Activated T-cell treated with anti-CD3 and anti-CD28 coated beads for 1 hour (primary cell): ENCODE results near the gene PCDHGB5.
A peak's percentile ranks its signal among the peaks of the same experiment; 100 is the strongest.
"Not testable (repeated sequence)": the region's sequence is repeated elsewhere in the genome, so short reads cannot be mapped to it uniquely, and the experiment has no call there.

Source experiments
- DNase-seq: peaks from one replicate; pipeline ENCODE4 v3.0.0-alpha.2; 2020; ENCODE audit warnings: low read depth

Gene PCDHGB5

DNA sequence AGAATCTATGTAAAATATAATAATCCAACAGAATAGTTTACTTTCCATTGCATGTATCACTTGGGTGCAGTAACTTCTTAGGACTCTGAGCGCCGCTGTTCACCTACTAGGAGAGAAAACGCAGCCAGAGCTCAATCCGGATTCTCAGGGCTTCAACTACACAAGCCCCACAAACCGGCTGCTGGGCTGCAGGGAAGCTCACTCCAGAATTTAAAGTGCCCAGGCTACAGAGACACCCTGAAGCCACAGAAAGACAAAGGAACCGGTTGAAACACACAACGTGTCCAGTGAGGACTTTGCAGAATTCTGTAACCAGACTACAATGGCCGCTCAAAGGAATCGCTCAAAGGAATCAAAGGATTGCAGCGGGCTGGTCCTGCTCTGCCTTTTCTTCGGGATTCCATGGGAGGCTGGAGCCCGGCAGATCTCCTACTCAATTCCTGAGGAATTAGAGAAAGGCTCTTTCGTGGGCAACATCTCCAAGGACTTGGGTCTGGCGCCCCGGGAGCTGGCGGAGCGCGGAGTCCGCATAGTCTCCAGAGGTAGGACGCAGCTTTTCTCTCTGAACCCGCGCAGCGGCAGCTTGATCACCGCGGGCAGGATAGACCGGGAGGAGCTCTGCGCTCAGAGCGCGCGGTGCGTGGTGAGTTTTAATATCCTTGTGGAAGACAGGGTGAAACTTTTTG is 15.2 kb downstream of the PCDHGB5 start, which contains the start of gene PCDHGA10:
PCDHGA10 (plus strand) TSS at position 134 of the 686 bp plus-strand sequence; CDS start at position 323, 189 bp downstream.
- DNase-seq: peak; percentile 38

DNA sequence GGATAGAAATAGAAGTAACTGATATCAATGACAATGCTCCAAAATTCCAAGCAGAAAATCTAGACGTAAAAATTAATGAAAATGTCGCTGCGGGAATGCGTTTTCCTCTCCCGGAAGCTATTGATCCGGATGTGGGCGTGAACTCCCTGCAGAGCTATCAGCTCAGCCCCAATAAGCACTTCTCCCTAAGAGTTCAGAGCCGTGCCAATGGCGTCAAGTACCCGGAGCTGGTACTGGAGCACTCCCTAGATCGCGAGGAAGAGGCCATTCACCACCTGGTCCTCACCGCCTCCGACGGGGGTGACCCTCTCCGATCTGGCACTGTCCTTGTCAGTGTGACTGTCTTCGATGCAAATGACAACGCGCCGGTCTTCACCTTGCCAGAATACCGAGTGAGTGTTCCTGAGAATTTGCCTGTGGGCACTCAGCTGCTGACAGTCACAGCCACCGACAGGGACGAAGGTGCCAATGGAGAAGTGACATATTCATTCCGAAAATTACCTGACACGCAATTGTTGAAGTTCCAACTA is 15.9 kb downstream of the PCDHGB5 start:
- no peak for DNase-seq

GRCh38 chr5:141414548-141415274 is 17.0 kb downstream of the PCDHGB5 start:
- DNase-seq: not testable (repeated sequence)

DNA sequence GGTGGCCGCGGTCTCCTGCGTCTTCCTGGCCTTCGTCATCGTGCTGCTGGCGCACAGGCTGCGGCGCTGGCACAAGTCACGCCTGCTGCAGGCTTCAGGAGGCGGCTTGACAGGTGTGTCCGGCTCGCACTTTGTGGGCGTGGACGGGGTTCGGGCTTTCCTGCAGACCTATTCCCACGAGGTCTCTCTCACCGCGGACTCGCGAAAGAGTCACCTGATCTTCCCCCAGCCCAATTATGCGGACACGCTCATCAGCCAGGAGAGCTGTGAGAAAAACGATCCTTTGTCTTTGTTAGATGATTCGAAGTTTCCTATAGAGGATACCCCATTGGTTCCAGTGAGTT is 17.5 kb downstream of the PCDHGB5 start:
- not testable (repeated sequence) for DNase-seq

- DNase-seq: peak; percentile 19
These were observed 19.9 kb downstream of the PCDHGB5 start, which contains the start of gene PCDHGB7 for GRCh38 chr5:141417494-141418172. Gene PCDHGB7, plus strand, starts transcription at chr5:141417677. Its CDS starts 183 bp downstream, at chr5:141417860.

DNA sequence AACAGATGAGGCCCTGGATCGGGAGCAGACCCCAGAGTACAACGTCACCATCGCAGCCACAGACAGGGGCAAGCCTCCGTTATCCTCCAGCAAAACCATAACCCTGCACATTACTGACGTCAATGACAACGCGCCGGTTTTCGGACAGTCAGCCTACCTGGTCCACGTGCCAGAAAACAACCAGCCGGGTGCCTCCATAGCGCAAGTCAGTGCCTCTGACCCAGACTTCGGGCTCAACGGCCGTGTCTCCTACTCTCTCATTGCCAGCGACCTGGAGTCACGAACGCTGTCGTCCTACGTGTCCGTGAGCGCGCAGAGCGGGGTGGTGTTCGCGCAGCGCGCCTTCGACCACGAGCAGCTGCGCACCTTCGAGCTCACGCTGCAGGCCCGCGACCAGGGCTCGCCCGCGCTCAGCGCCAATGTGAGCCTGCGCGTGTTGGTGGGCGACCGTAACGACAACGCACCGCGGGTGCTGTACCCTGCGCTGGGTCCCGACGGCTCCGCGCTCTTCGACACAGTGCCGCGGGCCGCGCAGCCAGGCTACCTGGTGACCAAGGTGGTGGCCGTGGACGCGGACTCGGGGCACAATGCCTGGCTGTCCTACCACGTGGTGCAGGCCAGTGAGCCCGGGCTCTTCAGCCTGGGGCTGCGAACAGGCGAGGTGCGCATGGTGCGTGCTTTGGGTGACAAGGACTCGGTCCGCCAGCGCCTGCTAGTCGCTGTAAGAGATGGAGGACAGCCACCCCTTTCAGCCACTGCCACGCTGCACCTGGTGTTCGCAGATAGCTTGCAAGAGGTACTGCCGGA is 21.5 kb downstream of the PCDHGB5 start:
- DNase-seq: no peak

GRCh38 chr5:141420855-141421488 is 23.2 kb downstream of the PCDHGB5 start, which contains the start of gene PCDHGA11:
Gene PCDHGA11, plus strand, starts transcription at chr5:141421051. Its CDS starts 177 bp downstream, at chr5:141421228.
- peak; percentile 22 for DNase-seq

DNA sequence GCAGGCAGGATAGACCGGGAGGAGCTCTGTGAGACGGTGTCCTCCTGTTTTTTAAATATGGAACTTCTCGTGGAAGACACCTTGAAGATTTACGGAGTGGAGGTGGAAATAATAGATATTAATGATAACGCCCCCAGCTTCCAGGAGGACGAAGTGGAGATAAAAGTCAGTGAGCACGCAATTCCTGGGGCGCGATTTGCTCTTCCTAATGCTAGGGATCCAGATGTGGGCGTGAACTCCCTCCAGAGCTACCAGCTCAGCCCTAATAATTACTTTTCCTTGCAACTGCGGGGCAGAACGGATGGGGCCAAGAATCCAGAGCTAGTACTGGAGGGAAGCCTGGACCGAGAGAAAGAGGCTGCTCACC is 23.7 kb downstream of the PCDHGB5 start:
- no peak for DNase-seq

DNA sequence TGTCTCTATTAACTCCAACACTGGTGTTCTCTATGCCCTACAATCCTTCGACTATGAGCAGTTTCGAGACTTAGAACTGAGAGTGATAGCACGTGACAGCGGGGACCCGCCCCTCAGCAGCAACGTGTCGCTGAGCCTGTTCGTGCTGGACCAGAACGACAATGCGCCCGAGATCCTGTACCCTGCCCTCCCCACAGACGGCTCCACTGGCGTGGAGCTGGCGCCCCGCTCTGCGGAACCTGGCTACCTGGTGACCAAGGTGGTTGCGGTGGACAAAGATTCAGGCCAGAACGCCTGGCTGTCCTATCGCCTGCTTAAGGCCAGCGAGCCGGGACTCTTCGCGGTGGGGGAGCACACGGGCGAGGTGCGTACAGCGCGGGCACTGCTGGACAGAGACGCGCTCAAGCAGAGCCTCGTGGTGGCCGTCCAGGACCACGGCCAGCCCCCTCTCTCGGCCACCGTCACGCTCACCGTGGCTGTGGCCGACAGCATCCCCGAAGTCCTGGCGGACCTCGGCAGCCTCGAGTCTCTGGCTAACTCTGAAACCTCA is 25.1 kb downstream of the PCDHGB5 start:
- no peak for DNase-seq

DNA sequence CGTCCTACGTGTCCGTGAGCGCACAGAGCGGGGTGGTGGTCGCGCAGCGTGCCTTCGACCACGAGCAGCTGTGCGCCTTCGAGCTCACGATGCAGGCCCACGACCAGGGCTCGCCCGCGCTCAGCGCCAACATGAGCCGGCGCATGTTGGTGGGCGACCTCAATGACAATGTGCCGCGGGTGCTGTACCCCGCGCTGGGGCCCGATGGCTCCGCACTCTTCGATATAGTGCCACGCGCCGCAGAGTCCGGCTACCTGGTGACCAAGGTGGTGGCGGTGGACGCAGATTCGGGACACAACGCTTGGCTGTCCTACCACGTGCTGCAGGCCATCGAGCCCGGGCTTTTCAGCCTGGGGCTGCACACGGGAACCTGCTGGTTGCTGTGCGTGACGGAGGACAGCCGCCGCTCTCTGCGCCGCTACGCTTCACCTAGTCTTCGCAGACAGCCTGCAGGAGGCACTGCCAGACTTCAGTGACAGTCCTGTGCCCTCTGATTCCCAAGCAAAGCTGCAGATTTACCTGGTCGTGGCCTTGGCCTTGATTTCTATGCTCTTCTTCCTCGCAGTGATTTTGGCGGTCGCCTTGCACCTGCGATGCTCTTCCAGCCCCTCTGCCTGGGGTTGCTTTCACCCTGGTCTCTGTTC is 30.2 kb downstream of the PCDHGB5 start:
- no peak for DNase-seq

DNA sequence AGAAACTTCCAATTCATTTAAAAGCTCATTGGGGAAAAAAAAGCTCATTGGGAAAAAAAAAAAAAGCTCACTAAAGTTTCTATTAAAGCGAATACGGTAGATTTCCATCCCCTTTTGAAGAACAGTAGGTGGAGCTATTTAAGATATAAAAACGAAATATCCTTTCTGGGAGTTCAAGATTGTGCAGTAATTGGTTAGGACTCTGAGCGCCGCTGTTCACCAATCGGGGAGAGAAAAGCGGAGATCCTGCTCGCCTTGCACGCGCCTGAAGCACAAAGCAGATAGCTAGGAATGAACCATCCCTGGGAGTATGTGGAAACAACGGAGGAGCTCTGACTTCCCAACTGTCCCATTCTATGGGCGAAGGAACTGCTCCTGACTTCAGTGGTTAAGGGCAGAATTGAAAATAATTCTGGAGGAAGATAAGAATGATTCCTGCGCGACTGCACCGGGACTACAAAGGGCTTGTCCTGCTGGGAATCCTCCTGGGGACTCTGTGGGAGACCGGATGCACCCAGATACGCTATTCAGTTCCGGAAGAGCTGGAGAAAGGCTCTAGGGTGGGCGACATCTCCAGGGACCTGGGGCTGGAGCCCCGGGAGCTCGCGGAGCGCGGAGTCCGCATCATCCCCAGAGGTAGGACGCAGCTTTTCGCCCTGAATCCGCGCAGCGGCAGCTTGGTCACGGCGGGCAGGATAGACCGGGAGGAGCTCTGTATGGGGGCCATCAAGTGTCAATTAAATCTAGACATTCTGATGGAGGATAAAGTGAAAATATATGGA is 32.8 kb downstream of the PCDHGB5 start, which contains the start of gene PCDHGA12:
PCDHGA12 (plus strand) TSS at position 176 of the 782 bp plus-strand sequence; CDS start at position 429, 253 bp downstream.
- no peak for DNase-seq

DNA sequence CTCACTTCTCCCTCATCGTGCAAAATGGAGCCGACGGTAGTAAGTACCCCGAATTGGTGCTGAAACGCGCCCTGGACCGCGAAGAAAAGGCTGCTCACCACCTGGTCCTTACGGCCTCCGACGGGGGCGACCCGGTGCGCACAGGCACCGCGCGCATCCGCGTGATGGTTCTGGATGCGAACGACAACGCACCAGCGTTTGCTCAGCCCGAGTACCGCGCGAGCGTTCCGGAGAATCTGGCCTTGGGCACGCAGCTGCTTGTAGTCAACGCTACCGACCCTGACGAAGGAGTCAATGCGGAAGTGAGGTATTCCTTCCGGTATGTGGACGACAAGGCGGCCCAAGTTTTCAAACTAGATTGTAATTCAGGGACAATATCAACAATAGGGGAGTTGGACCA is 33.5 kb downstream of the PCDHGB5 start:
- DNase-seq: no peak

DNA sequence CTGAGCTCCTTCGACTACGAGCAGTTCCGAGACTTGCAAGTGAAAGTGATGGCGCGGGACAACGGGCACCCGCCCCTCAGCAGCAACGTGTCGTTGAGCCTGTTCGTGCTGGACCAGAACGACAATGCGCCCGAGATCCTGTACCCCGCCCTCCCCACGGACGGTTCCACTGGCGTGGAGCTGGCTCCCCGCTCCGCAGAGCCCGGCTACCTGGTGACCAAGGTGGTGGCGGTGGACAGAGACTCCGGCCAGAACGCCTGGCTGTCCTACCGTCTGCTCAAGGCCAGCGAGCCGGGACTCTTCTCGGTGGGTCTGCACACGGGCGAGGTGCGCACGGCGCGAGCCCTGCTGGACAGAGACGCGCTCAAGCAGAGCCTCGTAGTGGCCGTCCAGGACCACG is 34.6 kb downstream of the PCDHGB5 start:
- DNase-seq: not testable (repeated sequence)

DNA sequence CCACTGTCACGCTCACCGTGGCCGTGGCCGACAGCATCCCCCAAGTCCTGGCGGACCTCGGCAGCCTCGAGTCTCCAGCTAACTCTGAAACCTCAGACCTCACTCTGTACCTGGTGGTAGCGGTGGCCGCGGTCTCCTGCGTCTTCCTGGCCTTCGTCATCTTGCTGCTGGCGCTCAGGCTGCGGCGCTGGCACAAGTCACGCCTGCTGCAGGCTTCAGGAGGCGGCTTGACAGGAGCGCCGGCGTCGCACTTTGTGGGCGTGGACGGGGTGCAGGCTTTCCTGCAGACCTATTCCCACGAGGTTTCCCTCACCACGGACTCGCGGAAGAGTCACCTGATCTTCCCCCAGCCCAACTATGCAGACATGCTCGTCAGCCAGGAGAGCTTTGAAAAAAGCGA is 35.0 kb downstream of the PCDHGB5 start:
- DNase-seq: not testable (repeated sequence)

GRCh38 chr5:141434006-141434405 is 36.3 kb downstream of the PCDHGB5 start:
- no peak for DNase-seq

DNA sequence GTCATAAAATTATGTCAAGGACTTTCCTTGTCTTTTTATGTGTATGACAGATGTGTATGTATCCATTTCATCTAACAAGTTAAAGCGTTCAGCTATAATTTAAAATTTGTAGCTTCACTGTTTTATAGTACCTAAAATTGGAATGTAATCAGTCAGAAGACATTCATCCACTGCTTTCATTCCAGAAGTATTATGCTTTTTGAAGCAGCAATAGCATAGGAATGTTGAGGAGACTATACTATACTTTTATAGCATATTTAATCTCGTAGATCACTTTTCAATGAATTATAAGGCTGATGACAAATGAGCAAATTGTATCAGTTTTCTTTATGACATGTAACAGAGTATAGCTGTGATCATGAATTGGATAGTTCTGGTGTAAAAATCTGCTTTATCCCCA is 39.5 kb downstream of the PCDHGB5 start:
- DNase-seq: no peak

DNA sequence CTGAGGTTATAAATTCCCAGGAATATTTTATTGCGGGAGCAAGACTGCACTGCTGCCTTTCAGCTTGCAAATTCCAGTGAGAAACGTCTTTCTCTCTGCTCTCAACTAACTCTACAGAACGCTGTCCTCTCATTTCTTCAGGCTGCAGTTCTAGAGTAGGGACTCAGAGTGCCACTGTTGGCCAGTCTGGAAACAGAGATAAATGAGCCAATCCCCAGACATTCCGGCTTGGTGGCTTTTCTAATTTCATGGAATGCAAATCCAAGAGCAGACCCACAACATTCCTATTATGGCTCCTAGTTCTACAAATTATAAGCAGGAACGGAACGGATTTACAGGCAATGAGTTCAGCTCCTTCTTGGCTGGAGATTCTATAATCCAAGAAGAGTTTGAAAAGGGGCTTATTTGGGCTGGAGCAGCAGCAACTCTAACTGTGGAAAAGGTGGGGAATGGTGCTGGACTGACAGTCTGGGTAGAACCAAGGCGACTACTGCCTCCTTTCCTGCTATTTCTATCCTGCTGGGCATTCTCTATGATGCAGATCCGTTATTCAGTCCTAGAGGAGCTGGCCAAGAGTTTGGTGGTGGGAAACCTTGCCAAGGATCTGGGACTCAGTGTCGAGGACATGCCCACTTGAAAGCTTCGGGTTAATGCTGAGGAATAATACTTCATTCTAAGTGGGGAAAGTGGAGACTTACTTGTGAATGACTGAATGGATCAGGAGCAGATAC is 41.8 kb downstream of the PCDHGB5 start:
- no peak for DNase-seq

DNA sequence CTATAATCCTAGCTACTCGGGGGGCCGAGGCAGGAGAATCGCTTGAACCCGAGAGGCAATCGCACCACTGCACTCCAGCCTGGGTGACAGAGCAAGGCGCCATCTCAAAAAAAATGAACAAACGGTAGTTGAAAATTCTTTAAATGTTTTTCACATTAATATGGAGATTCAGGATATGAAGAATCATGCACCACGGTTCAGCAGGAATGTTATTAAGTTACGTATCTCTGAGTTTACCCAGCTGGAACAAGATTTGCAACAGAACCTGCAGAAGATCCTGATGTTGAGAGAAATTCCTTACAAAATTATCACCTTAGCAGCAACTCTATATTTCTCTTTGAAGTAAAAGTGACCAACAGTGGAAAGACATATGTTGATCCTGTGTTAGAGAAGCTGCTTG is 42.6 kb downstream of the PCDHGB5 start:
- no peak for DNase-seq
